Measurements from ENCODE around the gene CMTM8.
A peak's percentile ranks its signal among the peaks of the same experiment; 100 is the strongest.

CMTM8 gene

DNA sequence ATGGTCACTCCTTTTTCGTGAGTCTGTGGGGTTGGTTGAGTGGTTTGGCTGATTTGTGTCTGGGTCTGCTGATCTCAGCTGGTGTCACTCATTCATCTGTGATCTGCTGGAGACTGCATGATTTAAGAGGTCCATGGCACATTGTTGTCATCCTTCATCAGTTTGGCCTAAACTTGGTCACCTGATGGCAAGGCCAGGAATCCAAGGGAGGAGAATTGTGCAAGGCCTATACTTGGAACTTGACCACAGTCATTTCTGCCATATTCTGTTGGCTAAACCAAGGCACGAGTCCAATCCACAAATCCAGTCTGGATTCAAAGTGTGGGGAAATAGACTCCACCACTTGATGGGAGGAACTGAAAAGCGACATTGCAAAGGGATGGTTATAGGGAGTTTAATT, 67.6 kb downstream of the CMTM8 start:
- DNase-seq (ENCODE audit: low read depth in 2 of 2), result no peak

DNA sequence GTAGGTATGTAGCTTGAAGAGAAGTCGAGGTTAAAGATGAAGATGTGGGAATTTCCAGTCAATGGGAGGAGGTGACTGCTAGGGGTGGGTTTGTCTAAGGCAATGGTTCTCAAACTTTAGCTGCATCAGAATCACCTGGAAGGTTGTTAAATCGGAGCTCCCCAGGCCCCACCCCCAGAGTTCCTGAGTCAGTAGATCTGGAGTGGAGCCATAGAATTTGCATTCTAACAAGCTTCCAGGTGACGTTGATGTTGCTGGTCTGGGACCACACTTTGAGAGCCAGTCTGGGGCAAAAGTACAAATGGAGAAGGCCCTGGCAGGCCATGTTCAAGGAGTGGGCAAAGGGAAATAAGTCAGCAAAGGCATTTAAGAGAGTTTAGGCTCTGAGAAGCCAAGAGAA, 69.1 kb downstream of the CMTM8 start:
- no peak for DNase-seq (ENCODE audit: low read depth in 2 of 2)

DNA sequence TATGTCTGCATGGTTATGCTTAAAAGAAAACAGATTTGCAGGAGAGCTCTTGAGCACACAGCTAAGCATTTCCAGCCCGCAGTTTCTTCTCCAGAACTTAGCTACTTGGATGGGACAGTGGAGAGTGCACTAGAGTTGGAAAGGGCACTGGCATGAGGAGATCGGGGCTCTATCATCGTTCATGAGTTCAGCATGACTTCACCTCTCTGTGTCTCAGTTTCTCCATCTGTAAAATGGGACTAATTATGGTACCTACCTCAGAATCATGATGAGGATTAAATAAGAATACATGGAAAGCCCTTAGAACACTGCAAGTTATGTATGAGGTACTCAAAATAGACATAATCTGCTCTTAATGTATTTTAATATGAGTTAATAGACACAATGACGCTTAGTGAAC, 69.9 kb downstream of the CMTM8 start:
- no peak for DNase-seq (ENCODE audit: low read depth in 2 of 2)

GRCh38 chr3:32309654-32310242, 71.3 kb downstream of the CMTM8 start:
- no peak for DNase-seq (ENCODE audit: low read depth in 2 of 2)

GRCh38 chr3:32310336-32310735, 71.9 kb downstream of the CMTM8 start:
- DNase-seq (ENCODE audit: low read depth in 2 of 2), result no peak

DNA sequence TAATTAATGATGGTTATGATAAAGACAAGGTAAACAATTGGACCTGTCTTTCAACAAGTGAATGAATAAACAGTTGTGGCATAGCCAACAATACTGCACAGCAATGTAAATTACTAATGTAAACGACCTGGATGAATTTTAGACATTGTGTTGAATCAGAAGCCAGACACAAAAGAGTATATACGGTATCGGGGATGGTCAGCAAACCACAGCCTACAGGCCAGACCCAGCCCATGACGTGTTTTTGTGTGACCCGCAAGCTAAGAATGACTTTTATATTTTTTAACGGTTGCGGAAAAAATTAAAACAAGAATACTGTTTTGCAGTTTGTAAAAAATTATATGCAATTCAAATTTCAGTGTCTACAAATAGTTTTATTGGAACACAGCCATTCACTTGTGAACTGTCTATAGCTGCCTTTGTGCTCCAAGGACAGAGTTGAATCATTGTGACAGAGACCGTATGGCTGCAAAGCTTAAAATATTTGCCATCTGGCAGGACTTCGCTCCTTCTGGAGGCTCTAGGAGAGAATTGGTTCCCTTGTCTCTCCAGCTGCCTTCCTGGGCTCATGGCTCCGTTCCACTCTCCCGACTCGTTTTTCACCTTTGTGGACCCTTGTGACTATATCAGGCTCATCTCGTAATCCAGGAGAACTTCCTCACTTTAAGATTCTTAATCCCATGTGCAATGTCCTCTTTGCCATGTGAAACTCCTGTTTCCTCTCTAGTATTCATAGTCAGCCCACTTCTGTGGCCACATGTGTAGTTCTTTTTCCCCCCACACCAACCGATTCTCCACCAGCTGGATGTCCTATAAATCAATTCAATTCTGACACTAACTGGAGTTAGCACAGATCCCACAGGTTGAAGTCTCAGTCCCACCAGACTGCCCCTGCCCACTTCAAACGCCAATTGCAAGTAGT, 72.7 kb downstream of the CMTM8 start:
- DNase-seq (ENCODE audit: low read depth in 2 of 2), result no peak

- no peak for DNase-seq (ENCODE audit: low read depth in 2 of 2)
These were observed 73.8 kb downstream of the CMTM8 start for GRCh38 chr3:32312251-32312650.

- DNase-seq (ENCODE audit: low read depth in 2 of 2), result no peak
These were observed 74.7 kb downstream of the CMTM8 start for GRCh38 chr3:32313169-32313568.

DNA sequence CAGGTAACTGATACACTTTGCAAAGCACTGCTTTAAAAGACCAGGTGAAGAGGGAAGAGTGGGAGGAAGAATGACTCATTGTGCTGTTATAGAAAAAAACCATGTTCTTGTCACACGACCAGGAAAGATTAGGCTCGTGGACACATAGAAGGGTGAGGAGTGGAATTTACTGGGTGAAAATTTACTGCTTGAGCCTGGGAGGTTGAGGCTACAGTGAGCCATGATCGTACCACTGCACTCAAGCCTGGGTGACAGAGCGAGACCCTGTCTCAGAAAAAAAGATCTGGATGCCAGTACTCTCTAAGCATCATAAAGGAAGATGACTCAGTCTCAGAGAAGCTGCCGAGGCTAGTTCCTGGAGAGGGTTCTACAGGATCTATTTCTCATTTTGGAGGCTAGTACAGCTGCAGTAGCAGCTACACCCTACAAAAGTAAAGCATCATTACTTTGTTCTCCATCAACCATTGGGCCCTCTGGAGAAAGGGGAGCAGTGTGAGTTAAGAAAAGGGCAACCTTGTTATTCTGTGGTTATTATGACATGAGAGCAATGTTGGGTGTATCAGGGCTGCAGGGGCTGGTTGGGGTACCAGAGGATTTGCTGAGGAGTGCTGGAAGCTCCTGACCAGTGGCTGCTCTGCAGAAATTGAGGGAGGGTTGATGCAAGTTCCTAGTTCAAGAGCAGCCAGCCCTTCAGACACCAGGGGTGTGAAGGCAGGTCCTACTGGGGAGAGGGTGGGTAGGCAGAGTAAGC, 75.4 kb downstream of the CMTM8 start:
- DNase-seq (ENCODE audit: low read depth in 2 of 2), result no peak

DNA sequence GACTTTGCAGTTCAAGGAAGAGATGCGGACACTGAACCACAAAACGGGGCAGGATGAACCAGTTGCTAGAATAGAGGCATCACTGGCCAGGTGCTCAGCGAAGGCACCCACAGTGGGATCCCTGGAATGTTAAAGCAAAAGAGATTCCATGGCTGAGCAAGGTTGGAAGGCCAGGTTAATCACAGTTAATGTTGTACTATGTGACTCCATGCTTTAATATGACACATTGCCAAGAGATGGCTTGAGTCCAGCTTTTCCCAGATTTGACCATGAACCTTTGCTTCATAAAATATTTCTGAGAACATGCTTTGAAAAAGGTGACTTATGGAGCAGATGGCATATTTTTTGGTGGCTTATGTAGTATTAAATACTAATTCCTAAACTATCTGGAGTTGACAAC, 77.0 kb downstream of the CMTM8 start:
- DNase-seq (ENCODE audit: low read depth in 2 of 2), result no peak

DNA sequence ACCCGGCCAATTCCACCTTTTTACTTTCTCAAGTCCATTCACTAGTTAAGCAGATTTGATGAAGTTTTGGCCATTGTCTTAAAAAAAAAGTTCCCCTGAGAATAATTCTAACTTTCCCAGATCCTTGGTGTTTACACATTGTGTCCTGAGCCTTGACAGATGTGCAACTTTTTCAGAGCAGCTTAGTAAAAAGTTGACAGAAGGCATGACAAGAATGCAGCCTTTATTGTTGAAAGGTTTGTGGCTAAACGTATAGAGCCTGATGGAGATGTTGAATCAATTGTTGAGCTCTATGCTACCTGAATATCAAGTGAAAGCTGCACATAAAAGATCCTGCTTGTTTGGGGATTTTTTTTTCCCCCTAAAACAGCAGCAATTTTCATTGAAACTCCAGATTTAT, 77.8 kb downstream of the CMTM8 start:
- no peak for DNase-seq (ENCODE audit: low read depth in 2 of 2)

- DNase-seq (ENCODE audit: low read depth in 2 of 2), result no peak
These were observed 78.5 kb downstream of the CMTM8 start for GRCh38 chr3:32316976-32317375.

GRCh38 chr3:32319607-32320006, 81.1 kb downstream of the CMTM8 start:
- DNase-seq (ENCODE audit: low read depth in 2 of 2), result no peak

DNA sequence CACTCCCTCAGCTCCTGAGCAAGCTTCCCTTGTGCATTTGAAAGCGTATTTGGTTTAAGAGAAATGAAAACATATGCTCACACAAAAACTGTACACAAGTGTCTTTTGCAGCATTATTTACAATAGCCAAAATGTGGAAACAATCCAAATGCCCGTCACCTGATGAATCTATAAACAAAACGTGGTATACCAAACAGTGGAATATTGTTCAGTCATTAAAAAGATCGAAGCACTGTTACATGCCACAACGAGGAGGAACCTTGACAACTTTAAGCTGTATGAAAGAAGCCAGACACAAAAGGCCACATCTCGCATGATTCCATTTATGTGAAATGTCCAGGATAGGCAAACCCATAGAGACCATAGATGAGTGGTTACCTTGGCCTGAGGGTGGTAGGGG, 81.6 kb downstream of the CMTM8 start:
- DNase-seq (ENCODE audit: low read depth in 2 of 2), result no peak

DNA sequence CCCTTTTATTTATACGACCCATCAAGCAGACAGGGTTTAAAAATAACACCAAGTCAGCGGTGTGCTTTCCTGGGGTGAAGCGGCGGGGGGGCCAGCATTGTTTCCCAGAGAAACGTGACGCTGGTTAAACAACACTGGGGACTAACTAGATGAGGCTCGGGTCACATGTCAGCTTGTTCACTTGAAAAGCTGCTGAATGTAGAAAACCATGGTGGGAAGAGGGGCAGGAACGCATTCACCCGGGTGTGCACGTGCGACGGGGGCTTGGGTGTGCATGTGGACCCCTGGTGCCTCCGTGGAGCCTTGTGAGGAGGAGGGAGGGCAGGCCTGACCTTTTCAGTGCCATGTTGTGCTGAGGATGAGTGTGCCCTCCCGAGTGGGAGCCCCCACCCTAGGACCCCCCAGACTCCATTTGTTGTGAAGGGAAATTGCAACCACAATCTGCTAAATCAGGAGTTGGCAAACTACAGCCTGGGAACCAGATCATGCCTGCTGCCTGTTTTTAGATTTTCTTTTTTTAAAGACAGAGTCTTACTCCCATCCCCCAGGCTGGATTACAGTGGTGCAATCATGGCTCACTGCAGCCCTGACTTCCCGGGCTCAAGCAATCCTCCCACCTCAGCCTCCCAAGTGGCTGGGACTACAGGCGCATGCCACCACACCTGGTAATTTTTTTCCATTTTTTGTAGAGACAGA, 82.8 kb downstream of the CMTM8 start:
- no peak for DNase-seq (ENCODE audit: low read depth in 2 of 2)

DNA sequence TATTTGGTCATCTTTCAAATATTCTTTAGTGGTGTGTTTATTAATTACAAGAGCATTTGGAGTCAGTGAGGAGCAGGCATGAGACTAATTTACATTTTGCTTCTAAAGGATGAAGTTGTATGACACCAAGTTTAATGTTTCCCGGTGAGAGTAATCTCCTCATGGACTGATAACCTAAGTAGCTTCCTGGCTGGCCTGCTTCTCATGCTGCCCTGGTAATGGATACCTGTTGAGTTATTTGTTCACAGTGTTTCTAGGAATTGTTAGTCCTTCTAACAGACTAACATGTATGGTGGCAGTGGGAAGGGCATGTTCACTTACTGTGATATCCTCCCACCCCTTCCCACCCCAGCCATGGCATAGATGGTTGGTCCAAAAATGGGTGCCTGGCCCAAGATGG, 83.8 kb downstream of the CMTM8 start:
- no peak for DNase-seq (ENCODE audit: low read depth in 2 of 2)

DNA sequence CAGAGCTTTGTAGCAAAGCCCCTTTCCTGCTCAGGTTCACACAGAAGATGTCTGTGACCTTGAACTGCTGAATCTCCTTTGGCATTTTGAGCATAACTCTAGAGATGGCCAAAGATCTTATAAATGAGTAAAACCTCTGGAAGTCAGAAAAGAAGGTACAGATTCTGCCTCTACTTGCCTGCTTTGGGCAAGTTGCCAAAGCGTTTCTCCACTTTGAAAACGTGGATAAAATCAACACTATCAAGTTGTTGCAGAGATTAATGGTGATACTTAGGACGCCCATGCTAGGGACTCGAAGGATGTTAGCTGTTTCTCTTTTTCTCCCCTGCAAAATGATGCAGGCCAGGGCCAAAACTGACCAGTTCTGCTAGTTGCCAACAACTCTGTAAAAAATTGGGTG, 85.1 kb downstream of the CMTM8 start:
- DNase-seq (ENCODE audit: low read depth in 2 of 2), result no peak

DNA sequence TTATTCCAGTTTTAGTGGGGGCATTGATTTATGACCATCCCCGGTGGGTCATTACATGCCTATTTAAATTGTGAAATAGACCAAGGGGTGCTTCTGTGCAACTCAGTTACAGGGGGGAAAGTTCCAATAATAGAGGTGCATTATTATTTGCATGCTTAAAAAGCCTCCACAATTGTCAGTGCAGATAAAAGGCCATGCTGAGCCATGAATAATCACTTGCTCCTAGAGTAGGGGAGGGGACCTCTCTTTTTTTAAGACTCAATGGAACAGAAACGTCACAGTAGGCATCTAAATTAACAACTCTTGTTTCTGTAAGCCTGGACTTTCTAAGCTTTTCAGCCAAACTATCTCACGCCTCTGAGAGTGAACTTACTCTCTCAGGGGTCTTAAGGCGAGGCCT, 86.7 kb downstream of the CMTM8 start:
- no peak for DNase-seq (ENCODE audit: low read depth in 2 of 2)

- no peak for DNase-seq (ENCODE audit: low read depth in 2 of 2)
These were observed 87.4 kb downstream of the CMTM8 start for GRCh38 chr3:32325927-32326326.

DNA sequence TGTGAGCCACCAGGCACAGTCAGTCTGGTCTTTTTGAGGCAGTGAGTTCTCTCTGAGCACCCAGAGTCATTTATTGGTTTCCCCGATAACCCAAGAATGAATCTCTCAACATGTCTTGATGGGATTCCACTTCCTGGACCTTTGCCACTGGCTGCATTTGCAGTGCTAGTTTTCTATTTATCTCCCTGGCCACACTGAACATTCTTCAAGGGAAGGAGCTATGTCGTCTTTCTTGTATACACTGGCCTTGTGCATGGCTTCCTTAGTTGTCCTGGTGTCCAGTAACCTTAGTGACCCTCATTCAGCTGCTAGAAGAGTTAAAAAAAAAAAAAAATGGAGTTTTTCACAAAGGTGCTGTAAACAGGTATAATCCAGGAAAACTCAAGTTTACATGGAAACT, 88.3 kb downstream of the CMTM8 start:
- no peak for DNase-seq (ENCODE audit: low read depth in 2 of 2)

GRCh38 chr3:32334675-32335074, 96.2 kb downstream of the CMTM8 start:
- peak; percentile 37 to 44 for DNase-seq (ENCODE audit: low read depth in 2 of 2)
